B cell (primary cell): Measurements from ENCODE around the gene FAM186B. TPM values are rescaled to one million over a fixed set of nuclear protein-coding genes. Genes with fewer than 3 reads are reported as not detected.
"Not testable (repeated sequence)": the region's sequence is repeated elsewhere in the genome, so short reads cannot be mapped to it uniquely, and the experiment has no call there.

ENCODE experiments used
- ATAC-seq: fragments of 200-7000 bp; cut with Tn5 transposase; one replicate; pipeline ENCODE4 v1.10.0; 2021; ENCODE audit warnings: low read depth, mild to moderate bottlenecking, moderate number of reproducible peaks, moderate library complexity
- CTCF ChIA-PET: fragments of 350-600 bp; sonication (Branson Sonifier 250); formaldehyde crosslinking; loops from one replicate; lab custom pipeline; 2021; ENCODE audit warnings: antibody characterized with exemption, inconsistent platforms; lab: Charles Lee
- POLR2A ChIA-PET: fragments of 350-600 bp; sonication (Branson Sonifier 250); formaldehyde crosslinking; loops from one replicate; lab custom pipeline; 2021; ENCODE audit warnings: antibody characterized with exemption; lab: Charles Lee
- DNase-seq: peaks from one replicate; pipeline ENCODE4 v3.0.0; 2013
- H2AFZ ChIP-seq: 2 replicates; pipeline ENCODE4 v1.6.1; 2012; ENCODE audit warnings: mild to moderate bottlenecking, low read depth, low read length; ENCODE audit not compliant: insufficient read depth, poor library complexity, severe bottlenecking
- H3K27ac ChIP-seq, 2 donors: 1 replicate in 1 of 2; 2 replicates in 1 of 2; pipeline ENCODE4 v1.5.1; 2012 to 2013; ENCODE audit warnings: low read length in 2 of 2, mild to moderate bottlenecking in 2 of 2, moderate library complexity in 1 of 2
- H3K27me3 ChIP-seq, 4 experiments: fragments of 200-600 bp in 1 of 4; sonication (generic) in 1 of 4; replicated peaks in 1 of 4; 1 replicate in 2 of 4; 2 replicates in 2 of 4; pipeline versions ENCODE4 v1.6.1 to v1.7.0; 2013 to 2016; ENCODE audit warnings: low read length in 3 of 4, mild to moderate bottlenecking in 2 of 4, mixed read lengths in 1 of 4, moderate library complexity in 1 of 4; ENCODE audit not compliant: insufficient read depth in 4 of 4, control insufficient read depth in 3 of 4; ENCODE audit errors: control extremely low read depth in 1 of 4
- H3K36me3 ChIP-seq, 2 experiments: replicated peaks in 1 of 2; 1 replicate in 1 of 2; 2 replicates in 1 of 2; pipeline versions ENCODE4 v1.6.1 to v1.7.1; 2013; ENCODE audit warnings: low read length in 1 of 2; ENCODE audit not compliant: insufficient read depth in 2 of 2, control insufficient read depth in 1 of 2; ENCODE audit errors: control extremely low read depth in 1 of 2, extremely low read depth in 1 of 2
- H3K4me1 ChIP-seq, 2 donors: fragments of 200-600 bp in 1 of 2; sonication (generic) in 1 of 2; 1 replicate in 1 of 2; 2 replicates in 1 of 2; pipeline versions ENCODE4 v1.5.1 to v1.6.1; 2013 to 2017; ENCODE audit warnings: low read length in 2 of 2; ENCODE audit not compliant: control insufficient read depth in 2 of 2, insufficient read depth in 2 of 2
- H3K4me2 ChIP-seq: replicated peaks from 2 replicates; pipeline ENCODE3; 2012; ENCODE audit warnings: mild to moderate bottlenecking, low read depth, low read length; ENCODE audit not compliant: poor library complexity, severe bottlenecking
- H3K4me3 ChIP-seq, 5 experiments: fragments of 200-600 bp in 1 of 5; sonication (generic) in 1 of 5; 1 replicate in 3 of 5; 2 replicates in 2 of 5; pipeline versions ENCODE4 v1.5.1 to v1.7.0; 2011 to 2016; ENCODE audit warnings: low read length in 4 of 5, mild to moderate bottlenecking in 4 of 5, low read depth in 2 of 5, control low read depth in 1 of 5, moderate library complexity in 1 of 5; ENCODE audit not compliant: insufficient read depth in 1 of 5; ENCODE audit errors: control extremely low read depth in 1 of 5, extremely low read depth in 1 of 5
- H3K79me2 ChIP-seq: fragments of 200-600 bp; sonication (generic); one replicate; pipeline ENCODE4 v1.6.0; 2016; ENCODE audit warnings: low read length; ENCODE audit not compliant: control insufficient read depth, insufficient read depth
- H3K9ac ChIP-seq: fragments of 200-600 bp; sonication (generic); 2 replicates; pipeline ENCODE4 v1.6.1; 2017; ENCODE audit warnings: mild to moderate bottlenecking, low read length, moderate library complexity
- H3K9me3 ChIP-seq, 3 donors: one replicate each; pipeline versions ENCODE4 v1.6.1 to v1.7.1; 2013; ENCODE audit warnings: low read length in 2 of 3; ENCODE audit not compliant: control insufficient read depth in 2 of 3, insufficient read depth in 1 of 3; ENCODE audit errors: control extremely low read depth in 1 of 3
- H4K20me1 ChIP-seq: 2 replicates; pipeline ENCODE4 v1.6.0; 2012; ENCODE audit warnings: mild to moderate bottlenecking, low read length; ENCODE audit not compliant: insufficient read depth, control insufficient read depth, poor library complexity, severe bottlenecking
- H3K27ac Mint-ChIP-seq: one replicate; pipeline ENCODE4 v1.8.0; 2021; ENCODE audit warnings: mixed read lengths
- H3K27me3 Mint-ChIP-seq: one replicate; pipeline ENCODE4 v1.8.0; 2021; ENCODE audit warnings: mixed read lengths
- H3K4me1 Mint-ChIP-seq: one replicate; pipeline ENCODE4 v1.8.0; 2021; ENCODE audit warnings: mixed read lengths
- H3K4me3 Mint-ChIP-seq: one replicate; pipeline ENCODE4 v1.8.0; 2021; ENCODE audit warnings: mixed read lengths
- H3K9me3 Mint-ChIP-seq: one replicate; pipeline ENCODE4 v1.8.0; 2022; ENCODE audit warnings: mixed read lengths; ENCODE audit not compliant: insufficient read depth
- CTCF ChIP-seq: fragments of 200-600 bp; IDR thresholded peaks from one replicate; pipeline ENCODE4 v1.8.0; 2022; ENCODE audit warnings: antibody characterized with exemption, mild to moderate bottlenecking
- EZH2 ChIP-seq: IDR thresholded peaks from 2 replicates; pipeline ENCODE4 v1.6.1; 2012; ENCODE audit warnings: borderline replicate concordance, low read depth, mild to moderate bottlenecking, moderate library complexity, low read length; ENCODE audit not compliant: insufficient read depth, poor library complexity, severe bottlenecking
- WGBS: methylation state at CpG from one replicate; pipeline ENCODE4 v1.1.5; 2013; ENCODE audit warnings: missing lambda C conversion rate; ENCODE audit not compliant: insufficient coverage; 5-methylcytosine and 5-hydroxymethylcytosine counted together
- intact Hi-C: fragments of 100-400 bp; cut with micrococcal nuclease; formaldehyde crosslinking; loops from one replicate; pipeline ENCODE4 v1.10.0; 2022
- polyA minus RNA-seq: library from RNA; depleted of rRNA, polyadenylated mRNA; stranded (reverse); fragments of >200 nt; gene quantifications from 2 replicates; pipeline ENCODE4 v1.2.3, GENCODE V29; 2012
- polyA plus RNA-seq: library from polyadenylated mRNA; depleted of rRNA; stranded (reverse); fragments of >200 nt; gene quantifications from 2 replicates; pipeline ENCODE4 v1.2.3, GENCODE V29; 2012
- total RNA-seq, 2 donors: library from RNA; stranded (reverse); fragments of 120-200 nt in 1 of 2; gene quantifications; 1 replicate in 1 of 2; 2 replicates in 1 of 2; pipeline versions ENCODE4 v1.2.3 to v1.2.4, GENCODE V29; 2013 to 2022

FAM186B gene
- total RNA-seq (0.47 and 0.70 TPM in 2 replicates), polyA plus RNA-seq (0.13 and 0.23 TPM in 2 replicates), polyA minus RNA-seq (0.09 and 1.6 TPM in 2 replicates)
- total RNA-seq (2013) = 0.23 TPM

GRCh38 chr12:49605539-49605938 lies at the start of gene FAM186B:
TSS of gene FAM186B (minus strand) at chr12:49605639. CDS start at chr12:49605477, 162 bp downstream.
- H3K27me3 Mint-ChIP-seq, H3K4me1 Mint-ChIP-seq, H3K4me1 ChIP-seq, H3K27me3 ChIP-seq, H3K36me3 ChIP-seq, H3K4me3 ChIP-seq, H3K9ac ChIP-seq, H3K79me2 ChIP-seq, H3K4me2 ChIP-seq, H2AFZ ChIP-seq, POLR2A ChIA-PET, ATAC-seq, intact Hi-C loops, H3K4me3 Mint-ChIP-seq, H3K27ac Mint-ChIP-seq, H3K27ac ChIP-seq, H4K20me1 ChIP-seq, DNase-seq, H3K9me3 ChIP-seq, H3K9me3 Mint-ChIP-seq: not testable (repeated sequence)
- CTCF ChIA-PET = interaction anchor here (0.6 kb wide), 1 partner anchor 541 kb away, joined by 3 read pairs; no protein-coding TSS in a partner anchor
- no CpG with 5 or more reads among the region's 4 CpGs for WGBS

GRCh38 chr12:49654715-49655114 lies 49.3 kb upstream of the FAM186B start:
- 100% methylated on average over 4 of the region's 5 CpGs for WGBS
- Histone ChIP-seq H3K4me1 (peaks cover 0 to 7% of the 10 kb centered on the region in 2 donors), H3K36me3 (peaks cover 4 to 87% of the 10 kb centered on the region in 2 experiments), H2AFZ (no peak overlapping the region), H3K4me2 (no peak overlapping the region), H3K9ac (no peak overlapping the region), H4K20me1 (peaks cover 6% of the 10 kb centered on the region), H3K27ac (no peak overlapping the region), H3K9me3 (no peaks in the 10 kb centered on the region), H3K4me3 (no peak overlapping the region), H3K79me2 (peaks cover 33% of the 10 kb centered on the region), H3K27me3 (no peaks in the 10 kb centered on the region)
- no peaks in the 10 kb centered on the region for H3K9me3 Mint-ChIP-seq
- CTCF ChIA-PET = interaction anchor here (1.0 to 3.4 kb wide), 9 partner anchors 8 to 56 kb away, joined by 3 to 16 read pairs (median 5); partner anchors contain the start of gene FMNL3
- peak overlapping the region; percentile 48 for H3K27ac Mint-ChIP-seq
- no peak overlapping the region for H3K4me3 Mint-ChIP-seq
- ATAC-seq (no peak), DNase-seq (no peak)
- POLR2A ChIA-PET = interaction anchor here (0.6 kb wide), 1 partner anchor 23 kb away, joined by 5 read pairs; no protein-coding TSS in a partner anchor
- intact Hi-C loops = no loop called here
- TF ChIP-seq EZH2 (no peak), CTCF (no peak)
- no peaks in the 10 kb centered on the region for H3K27me3 Mint-ChIP-seq
- peaks cover 18% of the 10 kb centered on the region for H3K4me1 Mint-ChIP-seq
